NCI-H128 (cell line): ENCODE measurements around the gene DCLK1.
"Not testable (repeated sequence)": the region's sequence is repeated elsewhere in the genome, so short reads cannot be mapped to it uniquely, and the experiment has no call there.

ENCODE experiments used
- DNase-seq: peaks from one replicate; lab custom pipeline; 2025; ENCODE audit not compliant: unreplicated experiment; lab: John Stamatoyannopoulos, UW

DCLK1 gene

GRCh38 chr13:36088001-36088400, 43.2 kb downstream of the DCLK1 start:
- no peak for DNase-seq

- no peak for DNase-seq
These were observed 45.1 kb downstream of the DCLK1 start for GRCh38 chr13:36086117-36086516.

DNA sequence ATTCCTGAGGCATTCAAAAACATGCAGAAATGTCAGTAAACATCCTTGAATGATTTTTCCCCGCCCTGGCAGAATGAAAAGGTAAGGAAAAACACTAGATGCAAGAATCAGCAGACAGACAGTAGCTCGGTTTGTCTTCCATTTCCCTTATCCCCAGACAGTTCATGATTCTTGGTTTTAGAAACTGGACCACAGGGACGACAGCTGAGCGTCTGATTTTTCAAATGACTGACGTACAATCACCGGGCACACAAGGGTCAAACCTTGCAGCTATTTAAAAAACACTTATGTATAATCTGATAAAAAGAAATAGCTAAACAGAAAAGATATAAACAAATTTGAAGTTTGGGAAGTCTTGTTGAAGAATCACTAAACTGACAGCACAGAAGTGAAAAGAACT, 47.1 kb downstream of the DCLK1 start:
- DNase-seq: no peak

GRCh38 chr13:36082806-36083205, 48.4 kb downstream of the DCLK1 start:
- no peak for DNase-seq

GRCh38 chr13:36082396-36082795, 48.8 kb downstream of the DCLK1 start:
- DNase-seq: no peak

- no peak for DNase-seq
These were observed 55.0 kb downstream of the DCLK1 start for GRCh38 chr13:36076211-36076610.

DNA sequence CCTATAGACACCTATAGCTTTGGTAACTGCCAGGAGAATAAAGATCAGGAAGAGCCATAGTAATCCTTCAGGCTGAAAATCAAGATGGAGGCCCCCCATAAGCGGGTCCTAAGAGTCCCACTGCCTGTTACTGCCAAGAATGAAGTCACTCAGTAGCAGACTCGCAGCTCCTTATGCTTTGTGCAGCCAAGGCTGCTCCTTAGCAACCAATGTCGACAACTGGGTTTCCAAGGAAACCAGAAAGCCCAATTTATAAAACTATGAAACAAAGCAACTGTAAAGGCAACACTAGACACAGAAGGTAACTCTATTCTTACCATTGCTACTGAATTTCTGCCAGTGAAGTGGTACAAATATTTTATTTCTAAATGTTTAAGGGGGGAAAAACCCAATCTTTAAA, 56.5 kb downstream of the DCLK1 start:
- no peak for DNase-seq

DNA sequence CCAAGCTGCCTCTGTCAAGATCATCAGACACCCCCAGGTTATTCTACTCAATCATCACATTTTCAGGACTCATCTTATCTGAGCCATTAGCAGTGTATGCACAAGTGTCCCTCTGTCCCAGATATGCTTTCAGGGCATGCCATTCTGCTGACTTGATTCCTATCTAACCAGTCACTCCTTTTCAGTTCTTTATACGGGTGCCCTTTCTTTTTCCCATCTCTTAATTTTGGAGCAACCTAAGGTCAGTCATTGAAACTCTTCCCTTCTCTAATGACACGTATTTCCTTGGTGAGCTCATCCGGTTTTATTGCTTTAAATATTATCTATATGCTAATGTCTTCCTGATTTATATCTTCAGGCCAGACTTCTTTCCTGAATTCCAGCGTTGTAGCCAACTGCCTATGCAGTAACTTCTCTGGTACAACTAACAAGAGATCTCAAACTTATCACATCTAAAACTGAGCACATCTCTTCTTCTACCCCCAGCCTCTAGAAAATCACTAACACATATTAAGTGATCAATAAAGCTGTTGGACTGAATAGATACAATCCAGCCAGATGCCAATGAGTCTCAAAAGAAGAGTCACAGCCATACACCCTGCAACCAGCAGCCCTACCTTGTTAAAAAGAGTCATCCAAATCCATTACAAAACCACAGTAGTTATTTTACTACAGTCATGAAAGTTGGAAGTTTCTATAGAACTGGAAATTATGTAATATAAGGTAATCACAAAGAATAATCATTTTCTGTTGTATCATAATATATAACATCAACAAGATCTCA, 58.8 kb downstream of the DCLK1 start:
- DNase-seq: no peak

DNA sequence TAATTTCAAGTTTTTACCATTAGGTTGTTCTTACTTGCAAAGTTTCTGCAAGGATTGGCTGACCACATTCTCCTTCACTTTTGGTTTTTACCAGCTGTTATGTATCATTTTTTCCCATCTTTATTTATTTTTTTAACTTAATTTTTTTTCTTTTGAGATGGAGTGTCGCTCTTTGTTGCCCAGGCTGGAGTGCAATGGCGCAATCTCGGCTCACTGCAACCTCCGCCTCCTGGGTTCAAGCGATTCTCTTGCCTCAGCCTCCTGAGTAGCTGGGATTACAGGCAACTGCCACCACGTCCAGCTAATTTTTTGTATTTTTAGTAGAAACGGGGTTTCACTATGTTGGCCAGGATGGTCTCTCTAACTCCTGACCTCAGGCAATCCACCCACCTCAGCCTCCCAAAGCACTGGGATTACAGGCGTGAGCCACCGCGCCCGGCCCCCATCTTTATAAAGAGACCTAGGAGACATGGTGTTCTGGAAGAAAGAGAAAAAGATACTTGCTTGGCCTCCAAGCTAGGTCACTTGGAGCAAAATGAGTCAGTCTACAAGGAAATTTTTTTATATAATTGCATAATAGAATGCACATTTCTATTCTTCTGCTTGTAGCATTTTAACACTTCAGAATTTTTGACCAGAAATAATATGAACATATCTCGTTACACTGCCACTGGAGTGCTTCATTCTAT, 60.5 kb downstream of the DCLK1 start:
- DNase-seq: not testable (repeated sequence)

- DNase-seq: no peak
These were observed 61.3 kb downstream of the DCLK1 start for GRCh38 chr13:36069881-36070366.

DNA sequence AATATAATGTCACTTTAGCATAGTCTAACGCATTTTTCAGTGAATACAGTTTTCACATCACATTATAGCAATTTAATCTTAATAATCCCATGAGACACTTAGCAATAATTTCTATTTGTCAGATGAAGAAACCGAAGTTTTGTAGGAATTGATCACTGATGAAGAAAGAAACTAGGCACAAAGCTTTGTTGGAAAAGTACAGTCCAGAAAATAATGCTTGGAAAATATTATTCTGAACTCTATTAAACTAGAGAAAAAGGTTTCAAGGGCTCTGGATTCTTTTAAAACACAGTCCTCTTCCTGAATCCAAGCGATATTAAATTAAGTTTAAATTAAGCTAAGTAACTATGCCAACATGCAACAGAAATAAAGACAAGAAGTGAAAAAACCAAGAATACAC, 62.2 kb downstream of the DCLK1 start:
- DNase-seq: no peak

GRCh38 chr13:36068566-36068965, 62.6 kb downstream of the DCLK1 start:
- no peak for DNase-seq

GRCh38 chr13:36067746-36068381, 63.3 kb downstream of the DCLK1 start:
- DNase-seq: no peak

- no peak for DNase-seq
These were observed 68.9 kb downstream of the DCLK1 start for GRCh38 chr13:36062249-36062648.

GRCh38 chr13:36061621-36062020, 69.6 kb downstream of the DCLK1 start:
- no peak for DNase-seq

GRCh38 chr13:36061054-36061453, 70.1 kb downstream of the DCLK1 start:
- no peak for DNase-seq

GRCh38 chr13:36059321-36059720, 71.9 kb downstream of the DCLK1 start:
- DNase-seq: peak; percentile 8

DNA sequence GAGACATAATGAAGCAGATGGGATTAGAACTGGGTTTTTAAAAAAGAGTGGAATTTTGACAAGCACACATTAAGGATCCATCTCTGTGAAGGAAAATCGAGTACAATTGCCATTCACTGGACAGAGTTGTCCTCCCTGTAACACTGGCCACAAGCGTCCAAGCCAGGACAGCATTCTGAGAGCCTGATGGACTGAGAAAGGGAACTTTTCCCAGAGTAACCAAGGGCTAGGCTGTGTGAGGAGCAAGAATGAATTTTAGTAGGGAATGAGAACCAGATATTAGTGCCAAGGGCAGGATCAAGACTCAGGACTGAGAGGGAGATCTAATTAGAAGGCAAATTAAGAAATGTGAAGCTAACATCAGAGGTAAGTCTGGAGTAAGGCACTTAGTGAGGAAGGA, 73.1 kb downstream of the DCLK1 start:
- no peak for DNase-seq

DNA sequence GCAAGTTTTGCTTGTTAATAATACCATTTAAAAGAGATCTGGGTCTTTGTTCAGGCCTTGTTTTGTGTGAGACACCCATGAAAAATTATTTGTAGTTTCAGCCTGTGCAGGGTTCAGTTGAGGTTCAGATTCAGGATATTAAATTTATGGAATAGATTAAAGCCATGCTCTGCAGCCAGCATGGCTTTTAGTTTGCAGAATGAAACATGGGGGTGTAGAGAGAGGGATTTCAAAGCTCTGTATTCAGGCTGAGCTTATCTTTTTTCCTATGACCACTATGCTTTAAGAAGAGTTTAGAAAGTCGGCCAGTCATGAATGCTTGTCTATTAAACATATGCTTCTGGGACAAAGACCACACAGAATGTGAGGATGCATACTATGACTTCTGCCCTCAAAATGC, 73.6 kb downstream of the DCLK1 start:
- no peak for DNase-seq

GRCh38 chr13:36057041-36057440, 74.1 kb downstream of the DCLK1 start:
- DNase-seq: no peak

- no peak for DNase-seq
These were observed 75.8 kb downstream of the DCLK1 start for GRCh38 chr13:36055366-36055765.

DNA sequence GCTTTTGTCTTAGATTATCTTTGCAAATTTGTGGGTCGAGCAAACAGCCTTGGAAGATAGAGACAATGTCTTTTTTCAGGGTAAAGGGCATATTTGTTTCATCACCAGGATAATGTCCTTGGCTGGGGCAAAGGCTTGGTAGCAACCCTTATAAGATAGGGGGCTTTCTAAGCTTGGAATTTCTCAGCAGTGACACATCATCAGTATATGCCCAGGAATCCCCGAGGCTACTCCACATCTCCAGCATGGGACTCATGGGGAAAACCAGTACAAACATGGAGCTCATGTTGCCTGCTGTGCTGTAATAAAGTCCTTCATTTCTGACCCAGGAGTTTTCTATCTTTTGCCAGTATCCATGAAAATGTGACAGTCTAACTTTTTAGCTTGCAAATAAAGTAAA, 77.1 kb downstream of the DCLK1 start:
- DNase-seq: no peak
